Fibroblast of upper back skin (primary cell): ENCODE results near the gene SNRK.

Experiments used
- DNase-seq: peaks from one replicate; pipeline ENCODE4 v3.0.0-alpha.2; 2013

SNRK gene, protein sequence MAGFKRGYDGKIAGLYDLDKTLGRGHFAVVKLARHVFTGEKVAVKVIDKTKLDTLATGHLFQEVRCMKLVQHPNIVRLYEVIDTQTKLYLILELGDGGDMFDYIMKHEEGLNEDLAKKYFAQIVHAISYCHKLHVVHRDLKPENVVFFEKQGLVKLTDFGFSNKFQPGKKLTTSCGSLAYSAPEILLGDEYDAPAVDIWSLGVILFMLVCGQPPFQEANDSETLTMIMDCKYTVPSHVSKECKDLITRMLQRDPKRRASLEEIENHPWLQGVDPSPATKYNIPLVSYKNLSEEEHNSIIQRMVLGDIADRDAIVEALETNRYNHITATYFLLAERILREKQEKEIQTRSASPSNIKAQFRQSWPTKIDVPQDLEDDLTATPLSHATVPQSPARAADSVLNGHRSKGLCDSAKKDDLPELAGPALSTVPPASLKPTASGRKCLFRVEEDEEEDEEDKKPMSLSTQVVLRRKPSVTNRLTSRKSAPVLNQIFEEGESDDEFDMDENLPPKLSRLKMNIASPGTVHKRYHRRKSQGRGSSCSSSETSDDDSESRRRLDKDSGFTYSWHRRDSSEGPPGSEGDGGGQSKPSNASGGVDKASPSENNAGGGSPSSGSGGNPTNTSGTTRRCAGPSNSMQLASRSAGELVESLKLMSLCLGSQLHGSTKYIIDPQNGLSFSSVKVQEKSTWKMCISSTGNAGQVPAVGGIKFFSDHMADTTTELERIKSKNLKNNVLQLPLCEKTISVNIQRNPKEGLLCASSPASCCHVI

DNA sequence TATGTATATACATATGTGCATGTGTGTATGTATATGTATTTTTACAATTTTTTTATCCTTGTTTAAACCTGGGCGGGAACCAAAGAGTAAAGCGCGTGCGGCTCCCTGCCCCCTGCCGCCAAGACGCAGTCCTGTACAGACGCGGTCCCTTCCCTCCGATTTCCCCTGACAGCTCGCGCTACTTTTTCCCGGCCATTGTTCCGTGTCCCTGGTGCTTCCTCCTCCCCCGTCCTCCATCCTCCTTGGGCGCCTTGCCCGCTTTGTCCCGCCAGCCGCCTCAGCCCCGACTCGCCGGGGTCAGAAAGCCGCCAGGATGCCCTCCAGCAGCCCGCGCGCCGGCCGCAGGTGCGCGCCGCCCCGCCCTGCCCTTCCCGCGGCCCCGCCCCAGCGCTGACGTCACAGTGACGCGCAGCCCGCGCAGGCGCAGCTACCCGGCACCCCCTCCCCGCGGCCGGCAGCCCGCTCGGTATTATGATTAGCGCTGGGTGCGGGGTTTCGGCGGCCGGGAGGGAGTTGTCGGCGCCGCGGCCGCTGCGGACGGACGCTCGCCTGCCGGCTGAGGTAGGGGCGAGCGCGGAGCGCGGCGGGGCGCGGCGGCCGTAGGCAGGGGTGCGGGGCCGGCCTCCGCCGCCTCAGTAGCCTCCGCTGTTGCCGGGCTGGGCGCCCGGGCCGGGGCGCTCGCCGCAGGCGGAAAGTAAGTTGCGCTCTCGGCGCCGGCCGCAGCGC is at the start of gene SNRK:
Gene SNRK, plus strand, starts transcription at position 426 of the 726 bp plus-strand sequence. CDS start 16,664 bp downstream, outside the sequence.
- peak; percentile 71 for DNase-seq

GRCh38 chr3:43238801-43239200 is 47.5 kb upstream of the SNRK start:
- DNase-seq: no peak

- DNase-seq: no peak
Measured at GRCh38 chr3:43239755-43240154, 46.6 kb upstream of the SNRK start.

DNA sequence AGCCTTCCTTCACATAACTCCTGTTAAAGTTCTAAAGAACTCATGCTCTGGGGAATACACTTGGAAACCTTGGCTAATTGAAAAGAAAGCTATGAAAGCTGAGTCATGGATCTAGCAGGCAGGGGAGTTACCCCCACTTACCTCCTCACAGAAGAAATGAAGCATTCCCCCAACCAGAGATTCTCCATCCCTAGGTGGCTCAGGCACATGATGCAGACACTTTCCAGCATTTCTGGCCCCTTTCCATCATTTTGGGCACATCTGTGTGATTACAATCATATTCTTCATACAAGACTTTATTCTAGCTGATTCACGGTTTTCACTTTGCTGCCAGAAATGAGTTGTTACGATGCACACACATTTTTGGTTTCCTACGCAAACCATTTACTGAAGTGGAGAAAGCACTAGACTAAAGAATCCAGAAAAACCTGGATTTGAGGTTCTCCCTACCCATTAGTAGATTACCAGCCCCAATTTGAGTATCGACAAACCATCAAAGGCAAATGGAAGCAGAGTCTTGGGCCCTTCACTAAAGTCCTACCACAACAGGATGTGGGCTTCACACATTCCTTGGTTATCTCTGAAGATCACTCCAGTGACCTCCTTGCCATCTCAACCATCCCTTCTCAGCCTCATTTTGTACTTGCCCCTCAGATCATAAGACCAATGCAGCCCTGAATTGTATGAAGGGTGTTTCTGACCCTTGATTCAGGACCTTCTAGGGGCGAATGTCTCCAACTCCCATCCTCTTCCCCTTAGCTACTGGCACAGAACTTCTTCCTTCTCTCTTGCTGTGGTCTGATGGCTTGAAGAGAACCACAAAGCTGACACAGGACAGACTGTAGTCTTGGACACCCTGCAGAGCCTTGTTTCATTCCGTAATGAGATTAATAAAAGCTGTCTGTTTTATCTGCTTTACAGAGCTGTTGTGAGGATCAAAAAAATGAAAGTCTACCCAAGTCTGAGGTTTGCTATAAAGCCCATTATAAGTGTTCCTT is 42.5 kb upstream of the SNRK start:
- DNase-seq: peak; percentile 39

DNA sequence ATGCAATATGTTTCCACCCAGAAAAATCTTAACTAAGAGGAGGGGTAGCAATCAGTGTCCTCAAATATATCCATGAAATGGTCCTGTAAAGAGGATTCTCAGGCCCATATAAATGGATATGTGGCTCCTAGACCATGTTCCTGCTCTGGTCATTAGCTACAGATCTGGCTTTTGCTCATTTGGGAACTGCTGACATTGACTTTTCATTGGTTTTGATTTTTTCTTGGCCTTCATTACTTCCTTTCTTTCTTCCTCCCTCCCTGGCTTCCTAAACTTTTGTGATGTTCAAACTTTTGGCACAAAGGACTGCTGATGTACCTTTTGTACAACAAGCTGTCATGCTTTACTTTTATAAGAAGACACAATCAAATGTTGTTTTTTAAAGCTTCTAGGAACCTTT is 41.6 kb upstream of the SNRK start:
- DNase-seq: no peak

DNA sequence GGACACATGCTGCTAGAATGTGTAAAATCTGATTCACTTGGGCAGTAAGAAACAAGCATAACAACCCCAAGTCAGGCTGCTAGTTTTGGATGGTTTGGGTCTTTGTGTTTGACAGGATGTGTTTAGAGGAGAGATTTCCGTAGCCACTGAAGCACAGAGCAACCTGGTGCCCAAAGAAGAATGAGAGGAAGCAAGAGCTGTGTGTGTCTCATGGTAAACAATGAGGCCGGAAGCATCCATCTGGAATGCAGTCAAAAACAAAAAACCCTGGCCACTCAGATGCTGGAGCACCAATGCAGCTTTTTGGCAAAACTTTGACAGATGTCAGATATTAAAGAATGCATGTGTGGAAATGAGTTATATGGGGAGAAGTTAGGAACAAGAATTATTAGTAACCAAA is 39.4 kb upstream of the SNRK start:
- DNase-seq: no peak

DNA sequence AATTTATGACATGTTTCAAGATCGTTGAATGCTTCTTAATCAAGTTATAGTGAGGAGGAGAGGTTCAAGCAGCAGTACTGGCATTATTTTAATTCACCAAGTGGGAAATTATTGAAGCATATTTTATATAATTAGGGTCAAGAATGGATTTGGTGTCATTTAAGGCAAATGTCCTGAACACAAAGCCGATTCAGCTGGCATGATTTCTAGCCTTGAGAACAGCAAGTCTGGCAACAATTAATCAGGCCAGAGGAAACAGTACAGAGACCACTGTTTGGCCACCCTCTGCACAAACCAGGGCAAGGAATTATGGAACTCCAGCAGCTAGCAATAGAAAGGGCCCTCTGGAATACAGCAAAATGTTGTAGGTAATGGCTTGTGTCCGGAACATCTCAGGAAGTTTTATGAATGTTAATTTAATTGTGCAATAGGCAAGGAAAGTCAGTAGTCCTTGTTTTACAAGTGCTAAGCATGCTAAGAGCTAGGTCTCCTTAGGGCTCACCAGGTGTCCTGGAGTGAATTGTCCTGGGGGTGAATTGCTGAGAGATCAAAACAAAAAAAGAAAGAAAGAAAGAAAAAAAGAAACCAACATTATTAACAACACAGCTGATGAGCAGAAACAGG is 38.7 kb upstream of the SNRK start:
- DNase-seq: no peak

- DNase-seq: peak; percentile 7
Measured at GRCh38 chr3:43248185-43248583, 38.2 kb upstream of the SNRK start.

GRCh38 chr3:43248973-43249372 is 37.4 kb upstream of the SNRK start:
- no peak for DNase-seq

DNA sequence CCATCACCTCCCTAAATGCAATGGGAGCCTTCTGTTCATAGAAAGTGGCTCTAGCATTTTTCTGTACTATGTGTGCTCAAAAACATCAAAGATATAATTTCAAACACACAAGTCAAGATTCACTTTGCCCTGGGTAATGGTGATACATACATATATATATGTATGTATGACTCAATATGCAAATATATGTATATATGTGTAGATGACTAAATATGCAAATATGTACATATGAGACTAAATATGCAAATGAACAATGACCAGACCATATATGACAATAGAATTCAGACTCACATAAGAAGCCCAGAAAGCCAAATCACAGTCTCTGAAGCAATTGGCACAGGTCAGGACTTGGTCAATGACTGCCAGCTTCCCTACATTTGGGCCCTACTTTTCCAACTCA is 36.9 kb upstream of the SNRK start:
- no peak for DNase-seq

GRCh38 chr3:43253294-43253693 is 33.0 kb upstream of the SNRK start:
- no peak for DNase-seq

GRCh38 chr3:43254125-43254524 is 32.2 kb upstream of the SNRK start:
- DNase-seq: no peak

- no peak for DNase-seq
Measured at GRCh38 chr3:43255662-43256061, 30.7 kb upstream of the SNRK start.

DNA sequence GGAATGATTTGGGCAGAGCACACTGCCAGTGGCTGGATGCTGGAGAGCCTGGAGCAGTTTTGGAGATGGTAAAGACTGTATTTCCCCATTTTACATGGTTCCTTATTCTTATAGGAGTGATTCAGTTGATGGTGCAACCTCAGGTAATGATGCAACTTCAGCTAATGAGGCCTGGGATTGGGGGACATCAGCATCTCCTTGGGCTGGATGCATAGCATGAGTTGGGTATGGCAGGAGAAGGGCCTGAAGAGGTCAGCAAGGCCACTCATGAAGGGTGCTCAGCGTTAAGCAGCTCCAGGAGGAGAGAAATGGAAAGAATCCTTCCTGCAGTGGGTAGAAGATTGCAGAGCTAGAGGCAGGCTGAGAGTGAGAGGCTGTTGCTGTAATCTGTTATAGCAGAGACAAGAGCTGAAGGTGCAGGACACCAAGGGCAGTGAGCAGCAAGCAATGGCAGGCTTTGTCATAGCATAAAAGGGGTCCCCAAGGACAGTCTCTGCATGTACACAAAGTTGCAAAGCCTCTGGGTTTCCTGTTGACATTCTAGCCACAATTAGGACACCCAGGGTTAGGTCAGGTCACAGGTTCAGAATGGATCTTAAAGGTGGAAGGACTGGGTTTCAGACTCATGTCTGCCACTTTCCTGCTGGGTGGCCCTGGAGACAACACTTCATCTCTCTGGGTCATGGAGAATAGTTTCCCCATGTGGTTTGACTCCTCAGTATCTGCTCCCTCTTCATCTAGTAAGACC is 29.5 kb upstream of the SNRK start:
- no peak for DNase-seq

DNA sequence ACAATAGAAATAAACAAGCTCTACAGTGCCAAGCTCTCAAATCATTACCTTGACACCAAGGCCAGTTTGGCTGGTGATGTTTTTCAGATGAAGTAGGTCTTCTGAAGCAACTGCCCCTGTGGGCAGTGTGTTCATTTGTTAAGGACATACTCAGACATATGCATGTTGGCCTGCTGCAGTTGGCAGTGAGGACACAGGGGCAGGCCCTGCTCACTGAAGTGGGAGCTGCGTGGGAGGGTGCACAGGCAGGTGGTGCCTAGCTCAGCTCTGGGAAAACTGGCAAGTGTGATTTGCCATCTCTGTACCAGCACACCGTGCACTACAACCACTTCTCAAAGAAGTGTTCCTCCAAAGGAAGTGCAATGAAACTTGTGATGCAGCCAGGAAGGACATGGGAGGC is 28.5 kb upstream of the SNRK start:
- no peak for DNase-seq

DNA sequence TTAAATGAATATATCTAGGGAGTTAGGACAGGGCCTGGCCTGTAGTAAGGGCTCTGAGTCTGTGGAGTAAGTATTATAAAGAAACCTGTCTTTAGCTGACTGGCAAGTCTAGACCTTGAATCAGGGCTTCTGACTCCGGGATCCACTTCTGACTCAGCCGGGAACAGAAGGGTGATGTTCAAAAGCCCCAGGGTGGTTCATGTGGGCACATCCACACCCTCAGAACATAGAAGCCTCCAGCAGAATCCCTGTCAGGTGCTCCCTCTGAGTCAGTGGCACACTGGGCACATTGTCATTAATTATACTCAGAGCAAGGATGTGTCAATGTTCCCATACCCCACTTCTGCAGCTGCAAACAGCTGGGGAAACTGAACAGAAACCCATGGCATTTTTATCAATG is 26.7 kb upstream of the SNRK start:
- no peak for DNase-seq

GRCh38 chr3:43260412-43260811 is 25.9 kb upstream of the SNRK start:
- DNase-seq: no peak

DNA sequence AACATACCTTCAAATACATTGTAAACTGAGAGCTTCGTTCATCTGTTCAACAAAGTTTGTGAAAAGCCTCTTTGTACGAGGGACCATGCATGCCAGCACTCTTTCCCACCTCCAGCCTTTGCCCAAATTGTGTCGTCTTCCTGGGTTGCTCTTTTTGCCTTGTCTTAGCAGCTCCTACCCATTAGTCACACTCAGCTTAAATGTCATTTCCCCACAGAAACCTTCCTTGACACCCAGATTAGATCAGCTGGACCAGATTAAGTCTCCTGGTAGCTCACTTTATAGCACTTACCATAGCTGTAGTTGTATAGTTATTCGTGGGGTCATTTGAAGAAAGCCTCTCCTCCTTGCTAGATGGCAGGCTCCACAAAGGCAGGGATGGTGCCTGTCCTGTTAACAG is 24.1 kb upstream of the SNRK start:
- DNase-seq: no peak

- DNase-seq: no peak
Measured at GRCh38 chr3:43266451-43266850, 19.9 kb upstream of the SNRK start.

- DNase-seq: no peak
Measured at GRCh38 chr3:43266995-43267394, 19.3 kb upstream of the SNRK start.

GRCh38 chr3:43268636-43269035 is 17.7 kb upstream of the SNRK start:
- DNase-seq: no peak
